ENCODE measurements around the gene ZCCHC2. TPM values are rescaled to one million over a fixed set of nuclear protein-coding genes. Genes with fewer than 3 reads are reported as not detected.

ZCCHC2 gene
- total RNA-seq, 2 experiments from 2014 or later: 51.7 to 52.3 TPM

GRCh38 chr18:62576845-62577512 lies 54.2 kb downstream of the ZCCHC2 start:
- Mint-ChIP-seq H3K36me3 (ENCODE audit: low read depth) (peaks cover 71% of the 10 kb centered on the region), H3K27me3 (no peaks in the 10 kb centered on the region), H3K27ac (no peak overlapping the region), H3K4me3 (no peak overlapping the region), H3K4me1 (peaks cover 26% of the 10 kb centered on the region), H3K9me3 (no peaks in the 10 kb centered on the region)
- DNase-seq: no peak
- ChIA-PET POLR2A (interaction anchor here (2.1 kb wide), 1 partner anchor 10 kb away, joined by 5 read pairs; no protein-coding TSS in a partner anchor), CTCF (interaction anchor here (1.5 to 1.9 kb wide), 2 partner anchors 9 to 10 kb away, joined by 3 to 7 read pairs; no protein-coding TSS in a partner anchor)

- Mint-ChIP-seq H3K4me1 (peaks cover 26% of the 10 kb centered on the region), H3K4me3 (no peak overlapping the region), H3K27me3 (no peaks in the 10 kb centered on the region), H3K9me3 (no peaks in the 10 kb centered on the region), H3K27ac (no peak overlapping the region), H3K36me3 (ENCODE audit: low read depth) (peaks cover 69% of the 10 kb centered on the region)
- POLR2A ChIA-PET: interaction anchor here (2.1 kb wide), 1 partner anchor 11 kb away, joined by 5 read pairs; no protein-coding TSS in a partner anchor
- no peak for DNase-seq
- CTCF ChIA-PET: interaction anchor here (0.6 to 1.9 kb wide), 3 partner anchors 8 to 270 kb away, joined by 3 to 7 read pairs (median 3); no protein-coding TSS in a partner anchor
These were observed 54.9 kb downstream of the ZCCHC2 start for GRCh38 chr18:62577765-62578164.

- H3K9me3 Mint-ChIP-seq: no peaks in the 10 kb centered on the region
- no peaks in the 10 kb centered on the region for H3K27me3 Mint-ChIP-seq
- POLR2A ChIA-PET: interaction anchor here (0.6 kb wide), 1 partner anchor 252 kb away, joined by 3 read pairs; no protein-coding TSS in a partner anchor
- DNase-seq: no peak
- CTCF ChIA-PET: interaction anchor here (0.9 to 1.9 kb wide), 2 partner anchors 7 to 68 kb away, joined by 3 to 7 read pairs; no protein-coding TSS in a partner anchor
- H3K36me3 Mint-ChIP-seq (ENCODE audit: low read depth): peaks cover 64% of the 10 kb centered on the region
- H3K4me3 Mint-ChIP-seq: no peak overlapping the region
- H3K27ac Mint-ChIP-seq: no peak overlapping the region
- peaks cover 38% of the 10 kb centered on the region for H3K4me1 Mint-ChIP-seq
These were observed 56.2 kb downstream of the ZCCHC2 start for GRCh38 chr18:62578980-62579511.

GRCh38 chr18:62583376-62583775 lies 60.6 kb downstream of the ZCCHC2 start:
- peak overlapping the region; percentile 4 for H3K27ac Mint-ChIP-seq
- H3K4me1 Mint-ChIP-seq: peaks cover 48% of the 10 kb centered on the region
- H3K4me3 Mint-ChIP-seq: no peak overlapping the region
- DNase-seq: no peak
- CTCF ChIA-PET: interaction anchor here (1.2 to 2.5 kb wide), 12 partner anchors 8 to 402 kb away, joined by 3 to 23 read pairs (median 6); partner anchors contain the start of gene PHLPP1
- POLR2A ChIA-PET: interaction anchor here (0.5 to 4.2 kb wide), 6 partner anchors 56 to 163 kb away, joined by 3 to 12 read pairs (median 3); partner anchors contain the start of gene ZCCHC2
- no peaks in the 10 kb centered on the region for H3K9me3 Mint-ChIP-seq
- H3K36me3 Mint-ChIP-seq (ENCODE audit: low read depth): peaks cover 47% of the 10 kb centered on the region
- H3K27me3 Mint-ChIP-seq: no peaks in the 10 kb centered on the region

- Mint-ChIP-seq H3K4me3 (peak overlapping the region; percentile 12), H3K36me3 (ENCODE audit: low read depth) (peaks cover 39% of the 10 kb centered on the region), H3K27me3 (no peaks in the 10 kb centered on the region), H3K9me3 (no peaks in the 10 kb centered on the region), H3K27ac (peak overlapping the region; percentile 89), H3K4me1 (peaks cover 48% of the 10 kb centered on the region)
- ChIA-PET CTCF (interaction anchor here (1.4 to 2.5 kb wide), 11 partner anchors 9 to 403 kb away, joined by 4 to 23 read pairs (median 6); no protein-coding TSS in a partner anchor), POLR2A (interaction anchor here (0.8 to 4.2 kb wide), 8 partner anchors 27 to 397 kb away, joined by 3 to 12 read pairs (median 3); partner anchors contain the start of genes PIGN, RELCH and ZCCHC2)
- DNase-seq: peak; percentile 85
These were observed 61.7 kb downstream of the ZCCHC2 start for GRCh38 chr18:62584241-62585120.

- POLR2A ChIA-PET: interaction anchor here (0.8 to 4.2 kb wide), 5 partner anchors 33 to 398 kb away, joined by 3 to 12 read pairs (median 4); partner anchors contain the start of genes RELCH and ZCCHC2
- H3K27me3 Mint-ChIP-seq: no peaks in the 10 kb centered on the region
- DNase-seq: peak; percentile 63
- H3K4me1 Mint-ChIP-seq: peaks cover 48% of the 10 kb centered on the region
- peak overlapping the region; percentile 89 for H3K27ac Mint-ChIP-seq
- peaks cover 33% of the 10 kb centered on the region for H3K36me3 Mint-ChIP-seq (ENCODE audit: low read depth)
- H3K9me3 Mint-ChIP-seq: no peaks in the 10 kb centered on the region
- CTCF ChIA-PET: interaction anchor here (0.9 to 2.1 kb wide), 18 partner anchors 8 to 402 kb away, joined by 3 to 21 read pairs (median 5); partner anchors contain the start of gene ZCCHC2
- H3K4me3 Mint-ChIP-seq: peak overlapping the region; percentile 41
These were observed 62.7 kb downstream of the ZCCHC2 start for GRCh38 chr18:62585274-62586150.

GRCh38 chr18:62586151-62586774 lies 63.4 kb downstream of the ZCCHC2 start:
- CTCF ChIA-PET: interaction anchor here (0.6 to 2.1 kb wide), 22 partner anchors 8 to 423 kb away, joined by 3 to 21 read pairs (median 4); partner anchors contain the start of genes PHLPP1 and ZCCHC2
- H3K27me3 Mint-ChIP-seq: no peaks in the 10 kb centered on the region
- peak overlapping the region; percentile 89 for H3K27ac Mint-ChIP-seq
- H3K36me3 Mint-ChIP-seq (ENCODE audit: low read depth): peaks cover 33% of the 10 kb centered on the region
- POLR2A ChIA-PET: interaction anchor here (0.6 to 4.2 kb wide), 5 partner anchors 62 to 399 kb away, joined by 3 to 12 read pairs (median 4); partner anchors contain the start of genes RELCH and ZCCHC2
- no peaks in the 10 kb centered on the region for H3K9me3 Mint-ChIP-seq
- peak overlapping the region; percentile 41 for H3K4me3 Mint-ChIP-seq
- peak; percentile 79 for DNase-seq
- H3K4me1 Mint-ChIP-seq: peaks cover 48% of the 10 kb centered on the region

- H3K4me3 Mint-ChIP-seq: no peak overlapping the region
- H3K4me1 Mint-ChIP-seq: peaks cover 47% of the 10 kb centered on the region
- H3K27me3 Mint-ChIP-seq: no peaks in the 10 kb centered on the region
- POLR2A ChIA-PET: interaction anchor here (0.6 to 4.2 kb wide), 2 partner anchors 64 to 399 kb away, joined by 3 to 12 read pairs; partner anchors contain the start of genes RELCH and ZCCHC2
- CTCF ChIA-PET: interaction anchor here (0.6 to 2.1 kb wide), 18 partner anchors 8 to 422 kb away, joined by 3 to 21 read pairs (median 5); partner anchors contain the start of genes PHLPP1 and ZCCHC2
- H3K36me3 Mint-ChIP-seq (ENCODE audit: low read depth): peaks cover 31% of the 10 kb centered on the region
- H3K27ac Mint-ChIP-seq: peak overlapping the region; percentile 89
- no peaks in the 10 kb centered on the region for H3K9me3 Mint-ChIP-seq
- DNase-seq: no peak
These were observed 64.1 kb downstream of the ZCCHC2 start for GRCh38 chr18:62586781-62587487.

- peaks cover 4% of the 10 kb centered on the region for H3K27me3 Mint-ChIP-seq
- H3K36me3 Mint-ChIP-seq (ENCODE audit: low read depth): peaks cover 26% of the 10 kb centered on the region
- no peak overlapping the region for H3K4me3 Mint-ChIP-seq
- CTCF ChIA-PET: interaction anchor here (0.6 to 2.1 kb wide), 3 partner anchors 16 to 394 kb away, joined by 3 to 21 read pairs (median 11); no protein-coding TSS in a partner anchor
- DNase-seq: no peak
- no peak overlapping the region for H3K27ac Mint-ChIP-seq
- POLR2A ChIA-PET: no interaction called here
- H3K4me1 Mint-ChIP-seq: peaks cover 44% of the 10 kb centered on the region
- no peaks in the 10 kb centered on the region for H3K9me3 Mint-ChIP-seq
These were observed 64.9 kb downstream of the ZCCHC2 start for GRCh38 chr18:62587689-62588088.

GRCh38 chr18:62588217-62588616 lies 65.4 kb downstream of the ZCCHC2 start:
- Mint-ChIP-seq H3K27ac (no peak overlapping the region), H3K4me1 (peaks cover 40% of the 10 kb centered on the region), H3K4me3 (no peak overlapping the region), H3K9me3 (no peaks in the 10 kb centered on the region), H3K27me3 (peaks cover 4% of the 10 kb centered on the region), H3K36me3 (ENCODE audit: low read depth) (peaks cover 24% of the 10 kb centered on the region)
- POLR2A ChIA-PET: no interaction called here
- DNase-seq: no peak
- CTCF ChIA-PET: interaction anchor here (0.6 kb wide), 1 partner anchor 139 kb away, joined by 3 read pairs; no protein-coding TSS in a partner anchor
